H1 (cell line): Measurements from ENCODE around the gene RALGDS. TPM values are rescaled to one million over a fixed set of nuclear protein-coding genes. Genes with fewer than 3 reads are reported as not detected.

Experiments
- CTCF ChIA-PET: fragments of 300-600 bp; sonication (Branson Sonifier 250); formaldehyde crosslinking; loops from one replicate; lab custom pipeline; 2021; ENCODE audit not compliant: partially characterized antibody; lab: Charles Lee
- POLR2A ChIA-PET: fragments of 300-600 bp; sonication (Branson Sonifier 250); formaldehyde crosslinking; loops from one replicate; lab custom pipeline; 2021; ENCODE audit warnings: inconsistent platforms; ENCODE audit not compliant: partially characterized antibody; lab: Charles Lee
- DNase-seq, 2 experiments: peaks; one replicate each; pipeline versions ENCODE4 v3.0.0 to v3.0.0-alpha.2; 2010 to 2022; ENCODE audit warnings: low spot score in 2 of 2, low read depth in 1 of 2, mixed read lengths in 1 of 2
- FAIRE-seq: peaks from 2 replicates; lab custom pipeline; 2011; peaks lifted over from hg19 to GRCh38; lab: Jason Lieb, UNC
- H2AFZ ChIP-seq: 2 replicates; pipeline ENCODE4 v1.8.1; 2012; ENCODE audit warnings: low read length, inconsistent platforms
- H2AK5ac ChIP-seq: 2 replicates; pipeline ENCODE4 v1.6.1; 2013; ENCODE audit warnings: low read depth, low read length
- H2BK120ac ChIP-seq: replicated peaks from 2 replicates; pipeline ENCODE3; 2013; ENCODE audit warnings: low read depth, low read length, inconsistent platforms
- H2BK12ac ChIP-seq: 2 replicates; pipeline ENCODE4 v1.6.1; 2013; ENCODE audit warnings: low read depth, low read length
- H2BK15ac ChIP-seq: 2 replicates; pipeline ENCODE4 v1.6.1; 2013; ENCODE audit warnings: low read length
- H2BK20ac ChIP-seq: 2 replicates; pipeline ENCODE4 v1.6.1; 2013; ENCODE audit warnings: low read length
- H2BK5ac ChIP-seq: 2 replicates; pipeline ENCODE4 v1.6.1; 2013; ENCODE audit warnings: low read depth, low read length
- H3K14ac ChIP-seq: 2 replicates; pipeline ENCODE4 v1.6.1; 2013; ENCODE audit warnings: inconsistent platforms; ENCODE audit not compliant: insufficient read length
- H3K18ac ChIP-seq: 2 replicates; pipeline ENCODE4 v1.6.1; 2013; ENCODE audit warnings: low read length; ENCODE audit errors: extremely low read depth
- H3K23ac ChIP-seq: 2 replicates; pipeline ENCODE4 v1.6.1; 2013; ENCODE audit warnings: inconsistent platforms; ENCODE audit not compliant: insufficient read length
- H3K23me2 ChIP-seq: 2 replicates; pipeline ENCODE4 v1.6.1; 2013; ENCODE audit warnings: low read depth, low read length
- H3K27ac ChIP-seq: 2 replicates; pipeline ENCODE4 v1.6.1; 2011; ENCODE audit warnings: low read depth, low read length, inconsistent platforms
- H3K27me3 ChIP-seq, 4 experiments: replicated peaks in 1 of 4; 1 replicate in 1 of 4; 2 replicates in 3 of 4; pipeline versions ENCODE4 v1.6.1 to v1.8.1; 2011 to 2013; ENCODE audit warnings: low read length in 3 of 4, mild to moderate bottlenecking in 3 of 4, inconsistent platforms in 2 of 4, mixed read lengths in 2 of 4, moderate library complexity in 1 of 4; ENCODE audit not compliant: control insufficient read depth in 3 of 4, insufficient read depth in 3 of 4; ENCODE audit errors: extremely low read depth in 1 of 4
- H3K36me3 ChIP-seq, 4 experiments: 2 replicates each; pipeline versions ENCODE4 v1.6.1 to v1.8.1; 2011 to 2013; ENCODE audit warnings: mild to moderate bottlenecking in 4 of 4, low read length in 3 of 4, moderate library complexity in 2 of 4, control low read depth in 1 of 4, inconsistent platforms in 1 of 4; ENCODE audit not compliant: insufficient read depth in 4 of 4, control insufficient read depth in 2 of 4
- H3K4ac ChIP-seq: replicated peaks from 2 replicates; pipeline ENCODE3; 2013; ENCODE audit warnings: low read length, low read depth, mixed read lengths, inconsistent platforms; ENCODE audit not compliant: insufficient read length
- H3K4me1 ChIP-seq, 4 experiments: replicated peaks in 1 of 4; 1 replicate in 1 of 4; 2 replicates in 3 of 4; pipeline versions ENCODE4 v1.6.1 to v1.8.1; 2011 to 2013; ENCODE audit warnings: low read length in 3 of 4, inconsistent platforms in 2 of 4, mixed read lengths in 1 of 4; ENCODE audit not compliant: insufficient read depth in 4 of 4, control insufficient read depth in 3 of 4
- H3K4me2 ChIP-seq, 2 experiments: 2 replicates each; pipeline versions ENCODE4 v1.6.1 to v1.8.1; 2011 to 2013; ENCODE audit warnings: low read depth in 2 of 2, low read length in 2 of 2, control low read depth in 1 of 2, inconsistent platforms in 1 of 2, mild to moderate bottlenecking in 1 of 2; ENCODE audit not compliant: insufficient read depth in 1 of 2
- H3K4me3 ChIP-seq, 4 experiments: fragments of 200-600, 300-600 bp in 1 of 4; sonication (generic), shearing (Covaris generic), sonication (Bioruptor Twin) in 1 of 4; 2 replicates each; pipeline versions ENCODE4 v1.5.1 to v1.8.1; 2011 to 2016; ENCODE audit warnings: low read length in 4 of 4, low read depth in 3 of 4, control low read depth in 2 of 4, inconsistent platforms in 2 of 4, mild to moderate bottlenecking in 2 of 4, mixed read lengths in 1 of 4, moderate library complexity in 1 of 4; ENCODE audit not compliant: insufficient read depth in 2 of 4; ENCODE audit errors: extremely low read depth in 1 of 4
- H3K56ac ChIP-seq: replicated peaks from 2 replicates; pipeline ENCODE3; 2013; ENCODE audit warnings: low read depth, mild to moderate bottlenecking, mixed read lengths, low read length, inconsistent platforms; ENCODE audit not compliant: insufficient read length
- H3K79me1 ChIP-seq: 2 replicates; pipeline ENCODE4 v1.6.1; 2013; ENCODE audit warnings: low read depth, low read length, control low read depth
- H3K79me2 ChIP-seq, 2 experiments: 2 replicates each; pipeline versions ENCODE4 v1.6.1 to v1.8.1; 2012 to 2013; ENCODE audit warnings: low read length in 2 of 2, mild to moderate bottlenecking in 2 of 2, inconsistent platforms in 1 of 2; ENCODE audit not compliant: insufficient read depth in 2 of 2, control insufficient read depth in 1 of 2
- H3K9ac ChIP-seq, 4 experiments: replicated peaks in 1 of 4; 1 replicate in 1 of 4; 2 replicates in 3 of 4; pipeline versions ENCODE4 v1.6.1 to v1.8.1; 2011 to 2013; ENCODE audit warnings: low read depth in 3 of 4, low read length in 3 of 4, control low read depth in 2 of 4, mild to moderate bottlenecking in 2 of 4, moderate library complexity in 2 of 4, inconsistent platforms in 1 of 4; ENCODE audit errors: extremely low read depth in 1 of 4
- H3K9me3 ChIP-seq, 2 experiments: 2 replicates each; pipeline versions ENCODE4 v1.6.1 to v1.8.1; 2012 to 2013; ENCODE audit warnings: mild to moderate bottlenecking in 2 of 2, moderate library complexity in 2 of 2, control low read depth in 1 of 2, inconsistent platforms in 1 of 2, low read depth in 1 of 2, low read length in 1 of 2, mixed read lengths in 1 of 2; ENCODE audit not compliant: insufficient read depth in 2 of 2
- H4K20me1 ChIP-seq, 2 experiments: replicated peaks in 1 of 2; 2 replicates each; pipeline versions ENCODE3 to v1.8.1; 2011 to 2013; ENCODE audit warnings: inconsistent platforms in 2 of 2, low read length in 2 of 2, mild to moderate bottlenecking in 1 of 2; ENCODE audit not compliant: insufficient read depth in 2 of 2, control insufficient read depth in 1 of 2
- H4K5ac ChIP-seq: 2 replicates; pipeline ENCODE4 v1.6.1; 2013; ENCODE audit warnings: low read length, low read depth, mixed read lengths, inconsistent platforms; ENCODE audit not compliant: insufficient read length
- H4K8ac ChIP-seq: 2 replicates; pipeline ENCODE4 v1.8.0; 2013; ENCODE audit warnings: mild to moderate bottlenecking, moderate library complexity, low read length, inconsistent platforms; ENCODE audit not compliant: insufficient read depth; ENCODE audit errors: extremely low read depth
- H4K91ac ChIP-seq: replicated peaks from 2 replicates; pipeline ENCODE3; 2013; ENCODE audit warnings: low read length, mixed read lengths, inconsistent platforms; ENCODE audit not compliant: insufficient read length
- BCL11A ChIP-seq, 2 experiments: IDR thresholded peaks; one replicate each; pipeline ENCODE4 v1.6.1; 2011; ENCODE audit warnings: low read depth in 2 of 2, low read length in 2 of 2, mild to moderate bottlenecking in 2 of 2
- EGR1 ChIP-seq: IDR thresholded peaks from 2 replicates; pipeline ENCODE4 v1.6.1; 2011; ENCODE audit warnings: low read depth, low read length, borderline replicate concordance
- EZH2 ChIP-seq: fragments of 200-600 bp; sonication (generic); IDR thresholded peaks from 2 replicates; pipeline ENCODE4 v1.7.1; 2012; ENCODE audit warnings: low read depth, mild to moderate bottlenecking, moderate library complexity, low read length, inconsistent platforms; ENCODE audit not compliant: severe bottlenecking
- GABPA ChIP-seq: IDR thresholded peaks from 2 replicates; pipeline ENCODE4 v1.6.1; 2011; ENCODE audit warnings: mild to moderate bottlenecking, low read length, moderate library complexity, borderline replicate concordance; ENCODE audit not compliant: insufficient read depth
- GTF2F1 ChIP-seq: IDR thresholded peaks from 2 replicates; pipeline ENCODE4 v1.6.1; 2012; ENCODE audit warnings: low read depth, low read length, improper control_type of control experiment, borderline replicate concordance
- HDAC6 ChIP-seq: IDR thresholded peaks from one replicate; pipeline ENCODE4 v1.7.1; 2012; ENCODE audit warnings: low read depth, mild to moderate bottlenecking, inconsistent platforms, low read length, moderate library complexity
- JUND ChIP-seq: IDR thresholded peaks from 2 replicates; pipeline ENCODE4 v1.6.1; 2011; ENCODE audit warnings: mild to moderate bottlenecking, improper control_type of control experiment, low read length
- KDM1A ChIP-seq: fragments of 200-600, 300-600 bp; sonication (generic); IDR thresholded peaks from 2 replicates; pipeline ENCODE4 v1.7.1; 2016; ENCODE audit warnings: mild to moderate bottlenecking, low read length, borderline replicate concordance
- RNF2 ChIP-seq: fragments of 200-900, 300-1000 bp; sonication (generic); IDR thresholded peaks from 2 replicates; pipeline ENCODE4 v1.7.1; 2016; ENCODE audit warnings: borderline replicate concordance, low read depth, mild to moderate bottlenecking, antibody characterized with exemption, low read length; ENCODE audit not compliant: poor library complexity, severe bottlenecking; ENCODE audit errors: missing control alignments
- SIN3A ChIP-seq, 2 experiments: IDR thresholded peaks in 1 of 2; conservative IDR thresholded peaks in 1 of 2; 2 replicates each; pipeline ENCODE4 v1.6.1; 2011 to 2012; ENCODE audit warnings: low read length in 2 of 2, improper control_type of control experiment in 1 of 2, low read depth in 1 of 2, mild to moderate bottlenecking in 1 of 2
- SUZ12 ChIP-seq: fragments of 200-600 bp; sonication (generic); IDR thresholded peaks from 2 replicates; pipeline ENCODE4 v1.6.1; 2012; ENCODE audit warnings: mild to moderate bottlenecking, inconsistent platforms, low read length, moderate library complexity, mixed read lengths
- TCF12 ChIP-seq: IDR thresholded peaks from 2 replicates; pipeline ENCODE4 v1.6.1; 2011; ENCODE audit warnings: low read depth, mild to moderate bottlenecking, low read length
- WGBS, 2 experiments: shearing (Covaris generic) in 1 of 2; methylation state at CpG; one replicate each; pipeline versions ENCODE4 v1.1.6 to v1.1.7; 2013 to 2015; ENCODE audit warnings: low lambda C conversion rate in 2 of 2, mixed read lengths in 2 of 2, inconsistent platforms in 1 of 2, low coverage in 1 of 2, missing lambda C conversion rate in 1 of 2; ENCODE audit not compliant: insufficient replicate concordance in 2 of 2, insufficient coverage in 1 of 2, insufficient read length in 1 of 2; ENCODE audit errors: extremely low coverage in 1 of 2, missing lambda C conversion rate in 1 of 2; 5-methylcytosine and 5-hydroxymethylcytosine counted together
- polyA plus RNA-seq, 7 experiments: library from polyadenylated mRNA; depleted of rRNA in 3 of 7; stranded (reverse) in 5 of 7; unstranded in 2 of 7; fragments of >200 nt in 5 of 7; fragments of 200-250 nt in 2 of 7; gene quantifications; 1 replicate in 5 of 7; 2 replicates in 1 of 7; 4 replicates in 1 of 7; pipeline versions ENCODE4 v1.2.1 to v1.2.3, GENCODE V29; 2011 to 2013; ENCODE audit warnings: missing spikeins in 2 of 7, mixed read lengths in 2 of 7
- total RNA-seq: library from RNA; stranded (reverse); fragmentation: NEBNext Ultra II Directional; extraction: Animal tissue kit (Norgen Biotek cat#: 25700); gene quantifications from 2 replicates; pipeline ENCODE4 v1.2.1, GENCODE V29; 2021

The RALGDS gene
- total and polyA plus RNA-seq, 2 of the 8 experiments (the other 6 are each of a cell fraction or from before 2014, with no cell fraction given), result 14.5 to 25.5 TPM

- CTCF ChIA-PET, result interaction anchor here (0.6 to 2.5 kb wide), 6 partner anchors 10 to 38 kb away, joined by 3 to 12 read pairs (median 5); no protein-coding TSS in a partner anchor
- TF ChIP-seq KDM1A (no peak), GTF2F1 (no peak), JUND (no peak), TCF12 (no peak), RNF2 (no peak), EGR1 (no peak), BCL11A (IDR thresholded peaks at IDR 0.05; ENCODE audit: low read depth in 2 of 2, low read length in 2 of 2) (no peak), HDAC6 (no peak), SUZ12 (no peak), GABPA (no peak), EZH2 (no peak), SIN3A (conservative IDR thresholded peaks at IDR 0.05 in 1 of 2, IDR thresholded peaks at IDR 0.05 in 1 of 2; ENCODE audit: low read depth in 1 of 2, low read length in 2 of 2) (no peak)
These were observed 2.0 kb upstream of the RALGDS start for GRCh38 chr9:133122935-133123611.

More at GRCh38 chr9:133122935-133123611, 2.0 kb upstream of the RALGDS start:
- Histone ChIP-seq H4K91ac (no peak overlapping the region), H3K23ac (no peak overlapping the region), H4K20me1 (peaks cover 24 to 42% of the 10 kb centered on the region in 2 experiments), H3K4me3 (no peak overlapping the region), H3K4me1 (peaks cover 0 to 17% (median 6%) of the 10 kb centered on the region in 4 experiments; a peak in 6 of 7 replicates), H2BK12ac (no peak overlapping the region), H4K8ac (no peak overlapping the region), H3K18ac (no peak overlapping the region), H4K5ac (no peak overlapping the region), H3K27me3 (peaks cover 0 to 38% (median 29%) of the 10 kb centered on the region in 4 experiments; a peak in 5 of 7 replicates), H3K9ac (no peak overlapping the region), H2BK5ac (no peak overlapping the region), H3K79me1 (no peaks in the 10 kb centered on the region), H2BK15ac (no peak overlapping the region), H2AFZ (no peak overlapping the region), H2BK120ac (no peak overlapping the region), H2BK20ac (no peak overlapping the region), H3K14ac (no peak overlapping the region), H3K36me3 (no peaks in the 10 kb centered on the region), H3K9me3 (no peaks in the 10 kb centered on the region), H3K23me2 (peaks cover 13% of the 10 kb centered on the region; the same call in 1 of the 2 replicates), H3K27ac (no peak overlapping the region), H3K79me2 (no peaks in the 10 kb centered on the region), H3K4ac (no peak overlapping the region), H2AK5ac (no peak overlapping the region), H3K4me2 (no peak overlapping the region), H3K56ac (no peak overlapping the region)
- DNase-seq (no peak), FAIRE-seq (no peak)
- POLR2A ChIA-PET, result interaction anchor here (1.5 to 1.6 kb wide), 2 partner anchors 11 to 21 kb away, joined by 4 read pairs; no protein-coding TSS in a partner anchor
- WGBS, 2 experiments, result 75% methylated on average over 19 of the region's 19 CpGs; no CpG with 5 or more reads in 1 of the 2 experiments
